Activated CD4-positive, CD25-positive, alpha-beta regulatory T cell treated with anti-CD3 and anti-CD28 coated beads, Interleukin-2, amount 50 U/mL, for 24 hours (primary cell): Measurements from ENCODE around the gene G6PC3.
"Not testable (repeated sequence)": the region's sequence is repeated elsewhere in the genome, so short reads cannot be mapped to it uniquely, and the experiment has no call there.

ENCODE experiments used
- ATAC-seq, 2 donors: fragments of 150-1000 bp; cut with Tn5 transposase; one replicate each; pipeline ENCODE4 v1.10.0; 2021; ENCODE audit warnings: mild to moderate bottlenecking in 1 of 2, moderate library complexity in 1 of 2

G6PC3 gene

DNA sequence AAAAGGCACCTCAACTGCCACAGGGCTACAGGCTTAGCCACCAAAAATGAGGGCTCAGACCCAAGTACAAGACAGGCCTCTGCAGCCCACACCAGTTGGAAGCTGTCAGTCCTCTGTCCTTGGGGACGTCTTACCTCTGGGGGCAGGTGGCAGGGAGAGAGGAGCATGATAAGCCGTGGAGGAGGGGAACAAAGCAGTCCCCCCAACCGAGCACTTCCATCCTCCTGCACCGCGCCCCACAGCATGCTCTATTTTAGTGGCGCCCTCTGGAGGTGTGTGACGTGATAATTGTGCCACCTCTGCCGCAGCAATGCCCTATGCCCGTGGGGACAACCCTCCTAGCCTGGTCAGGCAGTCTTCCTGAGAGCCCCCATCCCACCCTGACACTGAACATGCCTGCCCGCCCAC, 13.6 kb downstream of the G6PC3 start:
- ATAC-seq: no peak

DNA sequence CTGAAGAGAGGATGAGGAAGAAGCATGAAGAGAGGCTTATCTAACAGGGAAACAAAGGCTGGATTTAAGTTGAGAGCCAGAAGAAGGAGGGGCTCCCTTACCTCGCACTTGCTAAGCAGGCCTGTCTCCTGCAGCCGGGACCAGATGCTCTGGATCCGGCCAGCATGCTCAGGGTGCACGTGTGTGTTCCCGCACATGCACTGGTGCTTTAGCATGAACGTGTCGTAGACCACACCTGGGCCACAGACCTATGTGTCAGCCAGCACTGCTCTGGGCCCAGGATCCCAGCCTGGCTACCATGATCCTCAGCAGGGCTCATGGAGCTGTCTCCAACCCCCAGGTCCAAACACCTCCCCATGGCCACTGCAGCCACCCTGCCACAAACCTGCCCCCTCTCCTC, 14.4 kb downstream of the G6PC3 start:
- no peak for ATAC-seq

DNA sequence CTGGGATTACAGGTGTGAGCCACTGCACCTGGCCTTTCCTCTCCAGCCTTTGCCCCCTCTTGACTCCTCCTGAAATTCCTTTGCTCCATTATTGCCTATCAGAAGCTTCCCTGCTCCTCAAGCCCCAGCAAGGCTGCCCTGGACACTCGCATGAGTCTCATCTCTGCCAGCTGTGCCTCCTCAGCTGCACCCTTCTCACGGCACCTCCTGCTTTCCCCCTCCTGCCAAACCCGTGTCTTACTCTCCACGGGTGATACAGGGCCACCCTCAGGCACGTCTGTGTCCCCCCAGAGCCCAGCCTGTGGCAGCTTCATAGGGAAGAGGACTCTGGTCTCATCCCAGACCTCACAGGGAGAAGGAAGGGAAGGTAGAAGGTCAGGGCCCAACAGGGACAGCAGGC, 15.4 kb downstream of the G6PC3 start:
- no peak for ATAC-seq

DNA sequence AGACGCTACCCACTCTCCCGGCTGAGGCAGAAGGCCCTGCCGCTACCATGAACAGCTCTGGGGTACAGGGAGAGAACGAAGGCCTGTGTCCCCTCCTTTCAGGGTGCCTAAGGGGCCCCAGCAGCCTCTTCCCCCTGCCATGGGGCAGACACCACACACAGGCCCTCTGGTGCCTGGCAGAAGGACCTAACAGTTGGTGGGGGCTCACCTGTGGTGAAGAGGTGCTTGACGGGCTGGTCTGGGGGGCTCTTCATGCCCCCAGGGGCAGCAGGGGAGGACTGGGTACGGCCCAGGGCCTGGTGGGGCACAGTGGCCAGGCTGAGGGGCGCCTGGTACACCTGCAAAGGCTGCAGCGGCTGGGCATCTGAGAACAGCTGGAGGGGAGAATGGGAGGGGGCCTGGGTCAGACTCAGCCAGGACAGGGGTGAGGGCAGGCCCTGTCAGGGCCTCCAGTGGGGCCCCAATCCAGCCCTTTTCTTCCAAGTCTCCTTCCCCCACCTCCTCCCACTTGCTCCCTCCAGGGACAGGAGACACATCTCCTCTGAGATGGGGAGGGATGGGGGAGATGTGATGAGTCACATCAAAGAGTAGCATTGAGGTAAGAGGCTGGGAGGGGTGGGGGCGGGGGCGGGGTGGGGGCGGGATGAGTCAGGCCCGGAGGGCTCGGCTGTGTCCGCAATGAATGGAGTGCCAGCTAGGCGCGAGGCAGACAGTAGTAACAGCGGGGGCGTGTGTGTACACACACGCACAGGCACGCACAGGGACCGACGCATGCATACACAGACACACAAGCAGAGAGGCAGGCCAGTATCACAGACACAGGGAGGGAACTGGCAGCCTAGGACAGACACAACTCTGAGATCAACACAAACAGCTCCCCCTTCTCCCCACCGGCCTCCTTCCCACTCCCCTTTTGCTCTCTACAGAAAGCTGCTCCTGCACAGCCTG, 16.1 kb downstream of the G6PC3 start:
- ATAC-seq: peak; percentile 94 to 98

DNA sequence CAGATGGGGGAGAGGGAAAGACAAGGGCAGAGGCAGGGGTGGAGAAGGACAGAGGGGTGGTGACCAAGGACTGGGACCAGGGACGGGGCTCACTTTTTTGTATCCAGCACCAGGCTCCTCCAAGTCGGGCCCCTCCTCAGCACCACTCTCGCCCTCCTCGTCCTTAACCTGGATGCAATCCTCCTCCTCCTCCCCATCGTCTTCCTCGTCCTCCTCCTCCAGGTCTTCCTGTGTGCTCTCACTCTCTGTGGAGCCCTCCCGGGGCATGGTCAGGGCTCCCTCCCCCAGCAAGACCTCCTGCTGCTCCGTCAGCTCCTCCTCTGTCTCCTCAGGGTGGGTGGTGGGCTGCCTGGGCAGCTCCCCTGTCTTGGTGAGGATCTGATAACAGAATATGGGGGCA, 16.8 kb downstream of the G6PC3 start:
- no peak for ATAC-seq

DNA sequence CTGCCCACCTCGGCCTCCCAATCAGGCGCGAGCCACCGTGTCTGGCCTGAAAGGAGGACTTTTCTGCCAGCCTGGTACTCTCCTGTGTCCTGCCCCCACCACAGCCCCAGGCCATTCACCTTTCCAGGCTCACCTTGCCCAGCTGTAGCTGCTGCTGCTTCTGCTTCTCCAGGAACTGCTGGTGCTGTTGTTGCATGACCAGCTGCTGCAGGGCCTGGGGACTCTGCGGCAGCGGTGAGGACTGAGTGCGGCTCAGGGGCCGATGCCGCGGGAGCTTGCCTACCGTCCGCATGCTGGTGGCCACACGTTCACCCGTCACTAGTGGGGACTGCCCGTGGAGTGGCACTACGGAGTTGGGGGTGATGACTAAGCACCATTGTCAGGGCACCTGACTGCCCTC, 17.7 kb downstream of the G6PC3 start:
- ATAC-seq: no peak

DNA sequence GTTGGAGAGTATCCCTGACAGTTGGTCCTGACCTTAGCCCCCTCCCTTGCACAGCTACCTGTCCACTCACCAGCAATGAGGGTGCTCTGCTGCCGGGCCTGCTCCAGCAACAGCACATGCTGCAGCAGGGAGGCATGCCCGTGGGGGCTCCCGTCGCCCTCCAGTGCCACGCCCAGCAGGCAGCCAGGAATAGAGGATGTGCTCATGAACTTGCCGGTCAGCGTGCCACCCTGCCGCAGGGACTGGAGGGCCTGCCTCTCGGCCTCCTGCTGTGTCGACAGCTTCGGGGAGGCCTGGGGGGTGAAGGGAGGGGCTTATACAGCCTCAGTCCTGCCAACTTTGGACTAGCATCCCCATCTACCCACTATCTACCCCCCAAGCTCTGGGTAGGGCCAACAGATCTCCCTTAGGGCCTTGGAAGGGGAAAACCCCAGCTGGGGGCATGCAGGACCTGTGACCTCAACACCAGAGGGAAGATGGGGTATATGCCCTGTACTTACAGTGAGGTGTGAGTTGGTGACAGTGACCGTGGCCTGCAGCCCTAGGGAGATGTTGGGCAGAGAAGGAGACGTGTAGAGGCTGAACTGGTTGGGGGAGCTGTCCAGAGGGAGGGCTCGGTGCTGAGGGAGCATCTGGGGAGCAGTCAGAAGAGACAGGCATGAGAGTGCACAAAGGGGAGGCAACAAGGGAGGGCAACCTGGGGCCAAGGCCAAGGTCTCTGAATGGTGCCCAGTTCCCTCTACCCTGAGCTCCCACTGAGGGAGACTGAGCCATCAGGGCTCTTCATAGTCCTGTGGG, 20.9 kb downstream of the G6PC3 start:
- no peak for ATAC-seq

DNA sequence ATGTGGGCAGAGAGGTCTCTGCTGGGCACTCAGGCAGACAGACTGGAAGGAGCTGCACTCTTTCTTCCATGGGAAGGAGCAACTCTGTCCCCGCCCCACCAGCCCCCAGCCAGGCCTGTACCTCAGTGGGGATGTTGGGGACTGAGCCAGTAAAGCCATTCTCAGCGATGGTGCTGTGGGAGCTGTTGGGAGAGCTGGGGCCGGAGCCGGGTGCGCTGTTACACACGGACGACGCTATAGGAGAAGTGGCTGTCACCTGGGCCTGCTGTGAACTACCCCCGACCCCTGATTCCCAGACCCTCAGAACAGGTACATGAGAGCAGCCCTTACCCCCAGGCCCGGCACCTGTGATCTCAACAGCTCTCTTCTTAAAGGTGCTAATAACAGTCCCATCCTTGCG, 21.5 kb downstream of the G6PC3 start:
- ATAC-seq: no peak

DNA sequence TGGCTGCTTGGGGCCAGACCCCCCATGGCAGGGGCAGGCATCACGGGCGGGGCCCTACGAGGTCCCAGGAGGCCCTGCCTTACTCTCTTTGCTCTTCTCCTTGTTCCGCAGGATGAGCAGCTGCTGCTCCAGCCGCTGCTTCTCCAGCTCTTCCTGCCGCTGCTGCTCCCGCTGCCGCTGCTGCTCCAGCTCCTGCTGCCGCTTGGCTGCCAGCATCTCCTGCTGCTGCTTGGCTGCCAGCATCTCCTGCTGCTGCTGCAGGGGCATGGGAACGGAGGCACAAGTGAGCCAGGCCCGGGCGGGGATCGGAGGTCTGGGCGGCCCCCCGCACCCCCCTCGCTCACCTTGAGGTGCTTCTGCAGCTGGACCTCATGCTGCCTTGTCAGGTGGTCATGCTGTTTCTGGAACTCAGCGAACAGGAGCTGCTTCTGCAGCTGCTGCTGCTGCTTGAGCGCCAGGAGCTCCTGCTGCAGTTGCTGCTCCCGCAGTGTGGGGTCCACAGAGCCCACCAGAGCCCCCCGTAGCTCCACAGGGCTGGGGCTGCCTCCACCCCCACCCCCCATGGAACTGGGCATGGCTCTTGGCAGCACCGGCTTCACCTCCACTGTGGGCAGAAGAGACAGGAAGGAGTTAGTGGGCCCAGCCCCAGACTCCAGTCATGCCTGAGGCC, 22.8 kb downstream of the G6PC3 start:
- no peak for ATAC-seq

DNA sequence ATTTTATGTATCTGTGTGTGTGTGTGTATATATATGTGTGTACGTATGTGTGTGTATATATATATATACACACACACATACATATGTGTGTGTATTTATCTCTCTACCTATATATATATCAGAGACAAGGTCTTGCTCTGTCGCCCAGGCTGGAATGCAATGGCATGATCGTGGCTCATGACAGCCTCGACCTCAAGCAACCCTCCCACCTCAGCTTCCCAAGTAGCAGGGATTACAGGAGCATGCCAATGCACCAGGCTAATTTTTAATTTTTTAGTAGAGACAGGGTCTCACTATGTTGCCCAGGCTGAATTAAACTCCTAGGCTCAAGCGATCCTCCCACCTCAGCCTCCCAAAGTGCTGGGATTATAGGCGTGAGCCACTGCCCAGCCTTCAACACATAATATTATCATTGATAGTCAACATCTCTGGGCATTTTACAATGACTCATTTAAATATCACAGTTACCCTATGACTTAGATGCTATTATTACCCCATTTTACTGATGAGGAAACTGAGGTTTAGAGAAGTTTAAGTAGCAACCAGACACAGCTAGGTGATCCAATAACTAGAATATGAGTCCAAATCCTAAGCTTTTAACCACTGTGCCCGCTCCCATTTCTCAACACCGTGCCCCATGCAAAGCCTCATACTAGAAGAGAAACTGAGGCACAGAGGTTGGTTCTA, 24.3 kb downstream of the G6PC3 start:
- ATAC-seq: no peak

DNA sequence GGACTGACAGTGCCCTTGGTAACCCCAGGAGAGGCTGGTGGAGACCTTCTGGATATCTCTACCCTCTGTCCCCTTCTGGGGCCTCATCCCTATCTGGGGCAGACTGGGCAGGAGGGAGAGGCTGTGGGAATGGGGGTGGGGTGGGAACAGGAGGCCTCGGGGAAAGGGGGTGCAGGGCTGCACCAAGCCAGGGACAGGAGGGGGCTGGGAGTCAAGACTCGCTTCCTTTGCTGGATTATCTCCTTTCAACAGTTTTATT, 24.8 kb downstream of the G6PC3 start:
- no peak for ATAC-seq

DNA sequence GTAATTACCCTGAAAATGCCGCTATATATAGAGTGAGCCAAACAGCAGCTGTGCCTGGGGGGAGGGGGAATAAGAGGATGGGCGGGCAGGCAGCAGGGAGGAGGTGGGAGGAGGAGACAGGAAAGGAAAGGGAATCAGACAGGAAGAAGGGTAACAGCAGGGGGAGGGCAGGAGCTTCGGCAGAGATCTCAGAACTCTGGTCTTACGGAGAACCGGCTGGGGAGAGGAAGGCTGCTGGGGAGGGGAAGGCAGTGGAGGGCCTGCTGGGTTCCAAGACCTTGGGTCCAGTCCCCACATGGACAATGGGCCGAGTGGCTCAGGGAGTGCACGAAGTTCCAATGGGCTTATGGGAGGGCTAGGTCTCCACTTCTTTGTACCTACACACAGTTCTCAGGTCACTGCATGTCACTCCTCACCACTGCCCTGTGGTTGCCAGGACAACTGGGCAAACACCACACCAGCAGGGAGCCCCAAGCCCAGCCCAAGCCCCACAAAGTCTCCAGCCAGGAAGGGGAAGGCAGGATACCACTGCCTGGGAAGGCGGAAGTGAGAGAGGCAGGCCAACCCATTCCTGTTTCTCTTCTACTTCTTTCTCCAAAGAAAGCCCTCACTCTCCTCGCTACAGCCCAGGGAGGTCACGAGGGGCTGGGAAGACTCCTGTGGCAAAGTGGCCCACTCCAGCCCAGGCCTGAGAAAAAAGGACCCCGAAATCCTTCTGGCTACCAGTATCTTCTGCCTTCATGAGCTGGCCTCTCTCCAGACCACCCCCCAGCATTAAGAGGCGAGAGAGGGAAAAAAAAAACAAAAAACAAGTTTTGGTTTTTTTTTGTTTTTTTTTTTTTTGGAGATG, 25.3 kb downstream of the G6PC3 start:
- no peak for ATAC-seq

DNA sequence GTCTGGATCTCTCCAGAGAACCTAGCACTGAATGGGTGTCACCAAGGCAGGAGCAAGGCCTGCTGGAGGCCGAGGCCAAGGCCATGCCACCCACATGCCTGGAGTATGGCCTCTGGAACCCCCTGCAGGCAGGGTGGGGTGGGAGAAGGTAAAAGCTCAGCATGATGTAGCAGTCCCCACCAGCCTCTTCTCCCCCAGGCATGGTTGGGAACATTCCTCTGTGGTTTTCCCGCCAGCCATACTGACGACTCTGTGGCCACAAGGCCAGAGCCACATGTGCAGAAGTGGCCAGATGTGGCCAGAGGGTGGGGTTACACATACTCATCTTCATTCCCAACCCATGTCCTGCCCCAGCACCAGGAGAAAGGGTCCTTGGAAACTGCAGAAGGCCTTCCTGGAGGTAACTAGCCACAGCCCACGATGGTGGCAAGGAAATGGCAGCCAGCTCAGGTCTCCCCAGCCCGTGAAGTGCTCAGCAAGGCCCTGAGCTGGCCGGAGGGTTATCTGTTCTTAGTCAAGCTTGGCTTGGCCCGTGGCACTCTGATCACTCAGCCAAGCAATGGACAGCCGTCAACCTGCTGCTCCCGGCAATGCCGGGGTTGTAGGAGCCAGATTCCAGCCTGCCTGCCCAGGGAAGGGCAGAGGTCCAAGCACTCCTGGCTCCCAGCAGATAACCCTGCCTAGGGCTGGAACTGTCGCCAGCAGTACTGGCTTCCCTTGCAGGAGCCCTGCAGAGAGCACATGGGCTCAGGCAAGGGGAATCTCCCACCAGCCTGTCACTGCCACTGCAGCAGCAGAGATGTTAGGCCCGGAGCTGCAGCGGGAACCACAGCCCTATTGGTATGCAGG, 26.8 kb downstream of the G6PC3 start:
- ATAC-seq: no peak

DNA sequence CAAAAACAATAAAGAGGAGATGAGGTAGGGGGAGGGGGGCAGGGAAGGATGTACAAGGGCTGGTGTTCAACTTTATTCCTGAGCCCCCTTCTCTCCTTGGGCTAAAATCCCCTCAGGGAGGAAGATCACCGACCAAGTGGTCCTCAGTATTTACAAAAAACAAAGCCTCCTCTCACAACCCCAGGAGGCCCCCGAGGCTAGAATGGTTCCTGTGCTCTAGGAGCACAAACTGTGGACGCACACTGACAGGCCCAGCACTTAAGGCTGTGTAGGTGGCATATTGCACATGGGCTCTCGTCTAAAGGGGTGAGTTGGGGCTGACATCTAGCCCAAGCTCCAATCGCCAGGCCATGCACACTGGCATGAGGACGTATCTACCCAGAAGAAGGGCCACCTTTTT, 31.3 kb downstream of the G6PC3 start:
- not testable (repeated sequence) for ATAC-seq

DNA sequence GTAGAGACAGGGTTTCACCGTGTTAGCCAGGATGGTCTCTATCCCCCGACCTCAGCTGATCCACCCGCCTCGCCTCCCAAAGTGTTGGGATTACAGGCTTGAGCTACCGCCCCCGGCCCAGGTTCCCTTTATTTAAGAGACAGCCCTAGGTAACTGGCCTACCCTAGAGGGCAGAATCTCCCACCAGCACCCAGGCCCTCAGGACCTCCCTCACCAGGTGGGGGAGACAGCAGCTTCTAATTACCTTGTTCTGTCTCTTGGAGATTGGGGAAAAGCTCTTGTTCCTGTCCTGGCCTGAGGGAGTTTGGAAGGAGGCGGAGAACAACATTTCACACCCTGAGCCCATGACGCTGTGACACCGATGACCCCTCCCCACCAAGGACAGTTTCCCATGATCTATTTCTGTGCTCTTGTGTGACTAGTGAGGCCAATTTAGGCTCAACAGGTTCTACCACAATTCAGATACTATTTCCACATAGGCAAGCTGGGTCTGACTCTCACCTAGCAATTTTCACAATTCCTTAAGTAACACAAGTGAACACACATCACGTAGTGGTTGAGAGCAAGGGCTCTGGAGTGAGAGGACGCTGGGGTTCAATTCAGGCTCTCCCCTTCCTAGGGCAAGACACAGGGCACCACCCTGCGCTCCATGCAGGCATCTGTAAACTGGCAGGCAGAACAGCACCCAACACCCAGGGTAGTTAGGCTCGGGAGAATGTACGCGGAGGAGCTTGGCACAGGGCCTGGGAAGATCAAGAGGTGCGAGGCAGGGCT, 32.5 kb downstream of the G6PC3 start:
- ATAC-seq: no peak

DNA sequence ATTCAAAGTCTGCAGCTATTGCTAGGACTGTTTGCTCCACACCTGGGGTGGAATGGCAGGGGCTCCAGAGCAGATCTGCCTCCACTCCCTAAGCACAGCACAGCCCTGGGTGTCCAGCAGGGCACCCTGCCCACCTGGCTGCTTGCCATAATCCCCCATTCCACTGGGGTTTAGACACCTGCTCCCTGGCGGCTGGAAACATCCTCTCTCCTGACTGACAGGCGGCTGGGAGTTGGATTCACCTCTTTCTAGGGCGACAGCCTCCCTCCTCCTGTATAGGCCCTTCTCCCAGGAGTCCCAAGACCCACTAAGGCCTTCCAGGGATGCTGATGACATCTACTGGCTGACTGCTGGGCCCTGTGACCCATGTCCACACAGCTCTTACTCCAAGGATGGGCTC, 34.9 kb downstream of the G6PC3 start:
- no peak for ATAC-seq

DNA sequence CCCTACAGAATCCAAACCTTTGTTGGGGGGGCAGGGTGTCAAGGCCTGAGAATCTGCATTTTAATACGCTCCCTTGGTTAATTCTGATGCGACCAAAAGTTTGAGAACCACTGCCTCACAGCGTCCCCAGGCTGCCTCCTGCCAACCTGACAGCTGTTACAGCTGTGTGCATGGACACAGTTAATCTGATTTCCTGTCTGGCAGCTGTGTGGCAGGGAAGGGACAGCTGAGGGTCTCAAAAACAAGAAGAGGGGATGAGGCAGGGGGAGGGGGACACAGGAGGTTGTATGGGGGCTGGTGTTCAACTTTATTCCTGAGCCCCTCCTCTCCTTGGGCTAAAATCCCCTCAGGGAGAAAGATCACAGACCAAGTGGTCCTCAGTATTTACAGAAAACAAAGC, 35.4 kb downstream of the G6PC3 start:
- ATAC-seq: no peak

DNA sequence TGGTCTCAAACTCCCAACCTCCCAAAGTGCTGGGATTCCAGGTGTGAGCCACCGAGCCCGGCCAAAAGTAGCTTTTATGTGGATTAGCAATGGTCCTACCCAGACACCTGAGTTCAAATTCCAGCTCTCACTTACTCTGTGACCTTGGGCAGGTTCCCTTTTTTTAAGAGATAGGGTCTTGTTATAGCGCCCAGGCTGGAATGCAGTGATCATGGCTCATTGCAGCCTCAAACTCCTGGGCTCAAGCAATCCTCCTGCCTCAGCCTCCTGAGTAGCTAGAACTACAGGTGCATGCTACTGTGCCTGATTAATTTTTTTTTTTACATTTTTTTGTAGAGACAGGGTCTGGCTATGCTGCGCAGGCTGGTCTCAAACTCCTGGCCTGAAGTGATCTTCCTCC, 36.3 kb downstream of the G6PC3 start:
- ATAC-seq: no peak

DNA sequence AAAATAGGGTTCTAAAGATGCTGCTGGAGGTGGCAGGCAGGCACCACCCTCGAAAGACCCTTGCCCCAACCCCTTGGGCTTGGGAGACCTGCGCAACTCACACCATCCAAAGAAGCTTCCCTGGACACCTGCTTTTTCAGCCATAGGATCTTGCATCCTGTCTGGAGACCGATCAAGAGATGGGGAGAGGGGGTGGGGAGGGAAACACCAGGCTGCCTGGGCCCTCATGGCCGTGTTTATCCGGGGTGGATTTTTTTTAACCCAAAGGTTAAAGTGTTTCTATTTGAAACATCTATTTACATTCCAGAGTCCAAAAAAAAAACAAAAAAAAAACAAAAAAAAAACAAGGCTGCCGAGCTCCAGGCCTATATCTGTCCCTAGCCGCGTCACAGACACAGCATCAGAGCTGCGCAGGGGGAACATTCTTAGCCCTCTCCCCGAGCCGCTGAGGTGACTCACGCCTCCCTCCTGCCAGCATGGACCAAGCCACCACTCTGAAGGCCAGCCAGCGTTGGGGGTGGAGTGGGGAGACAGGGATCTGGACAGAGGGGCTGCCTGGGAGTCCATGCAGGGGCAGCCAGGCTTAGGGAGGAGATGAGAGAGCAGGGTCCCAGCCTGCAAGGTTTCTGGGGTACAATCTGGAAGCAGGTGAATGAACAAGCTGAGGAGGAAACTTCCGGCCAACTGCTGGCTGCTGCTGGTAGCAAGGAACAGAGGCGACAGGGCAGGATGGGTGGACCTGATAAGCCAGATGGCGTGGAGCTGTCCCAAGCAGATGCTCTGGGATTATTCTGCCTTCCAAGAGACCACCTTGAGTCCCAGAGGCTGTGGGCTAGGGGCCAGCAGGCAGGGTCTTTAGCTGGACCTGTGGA, 38.1 kb downstream of the G6PC3 start:
- no peak for ATAC-seq

DNA sequence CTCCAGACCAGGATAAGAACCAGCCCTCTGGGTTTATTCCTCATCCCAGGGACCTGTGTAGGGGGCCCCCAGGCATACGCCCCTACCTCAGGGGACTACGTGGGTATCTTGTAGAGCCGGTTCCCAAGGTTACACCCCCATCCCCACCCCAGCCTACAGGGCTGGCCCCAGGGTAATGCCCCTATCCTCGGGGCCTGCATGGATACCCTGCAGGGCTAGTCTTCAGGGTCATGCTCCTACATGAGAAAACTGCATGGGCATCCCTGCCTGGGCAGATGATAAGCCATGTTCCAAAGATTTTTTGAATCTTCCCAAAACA, 38.7 kb downstream of the G6PC3 start:
- no peak for ATAC-seq
